Stimulated activated CD4-positive, alpha-beta T cell treated with anti-CD3 and anti-CD28 coated beads, Interleukin-2, amount 100 ng/mL, for 4 hours (primary cell): ENCODE data around the gene SH3RF2.
"Not testable (repeated sequence)": the region's sequence is repeated elsewhere in the genome, so short reads cannot be mapped to it uniquely, and the experiment has no call there.

Source experiments
- DNase-seq: peaks from one replicate; pipeline ENCODE4 v3.0.0-alpha.2; 2020; ENCODE audit warnings: low read depth

The SH3RF2 gene

DNA sequence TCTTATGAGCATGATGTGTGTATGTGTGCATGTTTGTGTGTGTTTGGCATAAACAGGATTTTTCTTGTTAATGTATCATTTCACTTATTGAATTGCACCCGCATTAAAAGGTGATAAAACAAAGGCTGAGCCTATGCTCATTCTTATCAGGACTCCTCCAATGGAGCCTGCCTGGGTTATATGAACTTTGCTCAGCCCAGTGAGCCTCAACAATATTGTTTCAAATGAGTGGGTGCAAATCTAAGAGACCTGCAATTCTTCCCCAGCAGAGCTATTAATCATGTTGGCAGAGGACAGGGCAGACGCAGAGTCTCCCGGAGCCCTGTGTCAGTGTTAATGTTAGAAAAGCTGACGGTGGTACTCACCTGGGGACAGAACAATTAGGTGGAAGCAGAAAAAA is 71.6 kb downstream of the SH3RF2 start:
- no peak for DNase-seq

DNA sequence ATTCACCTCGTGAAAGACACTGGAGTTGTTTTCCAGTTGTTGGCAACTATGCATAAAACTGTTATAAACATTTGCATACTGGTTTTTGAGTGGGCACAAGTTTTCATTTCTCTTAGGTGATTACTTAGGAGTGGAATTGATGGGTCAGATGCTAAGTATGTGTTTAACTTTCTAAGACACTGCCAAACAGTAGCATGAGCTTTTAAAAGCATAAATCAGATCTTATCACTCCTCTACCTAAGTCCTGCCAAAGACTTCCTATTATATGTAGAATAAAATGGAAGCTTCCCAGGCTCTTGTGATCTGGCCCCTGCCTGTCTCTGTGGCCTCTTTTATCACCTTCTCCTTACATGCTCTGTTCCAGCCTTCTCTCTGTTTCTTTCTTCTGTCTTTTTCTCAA is 72.6 kb downstream of the SH3RF2 start:
- DNase-seq, result no peak

DNA sequence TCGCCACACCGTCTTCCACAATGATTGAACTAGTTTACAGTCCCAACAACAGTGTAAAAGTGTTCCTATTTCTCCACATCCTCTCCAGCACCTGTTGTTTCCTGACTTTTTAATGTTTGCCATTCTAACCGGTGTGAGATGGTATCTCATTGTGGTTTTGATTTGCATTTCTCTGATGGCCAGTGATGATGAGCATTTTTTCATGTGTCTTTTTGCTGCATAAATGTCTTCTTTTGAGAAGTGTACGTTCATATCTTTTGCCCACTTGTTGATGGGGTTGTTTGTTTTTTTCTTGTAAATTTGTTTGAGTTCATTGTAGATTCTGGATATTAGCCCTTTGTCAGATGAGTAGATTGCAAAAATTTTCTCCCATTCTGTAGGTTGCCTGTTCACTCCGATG is 74.1 kb downstream of the SH3RF2 start:
- DNase-seq, result not testable (repeated sequence)

DNA sequence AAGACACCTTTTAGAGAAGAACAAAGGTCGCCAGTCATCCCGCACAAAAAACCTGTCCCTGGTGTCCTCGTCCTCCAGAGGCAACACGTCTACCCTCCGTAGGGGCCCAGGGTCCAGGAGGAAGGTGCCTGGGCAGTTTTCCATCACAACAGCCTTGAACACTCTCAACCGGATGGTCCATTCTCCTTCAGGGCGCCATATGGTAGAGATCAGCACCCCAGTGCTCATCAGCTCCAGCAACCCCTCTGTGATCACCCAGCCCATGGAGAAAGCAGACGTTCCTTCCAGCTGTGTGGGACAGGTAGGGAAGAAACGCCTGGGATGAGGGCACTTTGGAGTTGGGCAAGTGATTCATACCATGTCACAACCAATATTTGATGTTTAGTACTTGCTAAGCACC is 77.4 kb downstream of the SH3RF2 start:
- DNase-seq, result no peak

DNA sequence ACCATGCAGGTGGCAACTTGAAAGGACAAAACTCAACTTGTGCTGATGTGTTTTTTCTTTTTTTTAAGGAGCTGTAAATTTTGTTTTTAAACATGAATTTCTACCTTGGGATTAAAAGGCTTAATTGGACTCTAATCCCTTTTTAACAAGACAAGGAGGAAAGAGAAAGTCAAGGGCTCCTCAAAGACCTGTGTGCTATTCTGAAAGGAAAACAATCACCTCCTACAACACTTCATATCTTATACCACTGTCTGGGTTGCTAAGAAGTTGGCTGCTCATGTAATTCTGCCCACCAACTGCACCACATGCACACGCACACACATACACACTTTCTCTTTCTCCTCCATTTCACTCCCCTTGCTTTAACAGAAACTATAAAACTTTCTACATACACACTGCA is 78.6 kb downstream of the SH3RF2 start:
- no peak for DNase-seq

DNA sequence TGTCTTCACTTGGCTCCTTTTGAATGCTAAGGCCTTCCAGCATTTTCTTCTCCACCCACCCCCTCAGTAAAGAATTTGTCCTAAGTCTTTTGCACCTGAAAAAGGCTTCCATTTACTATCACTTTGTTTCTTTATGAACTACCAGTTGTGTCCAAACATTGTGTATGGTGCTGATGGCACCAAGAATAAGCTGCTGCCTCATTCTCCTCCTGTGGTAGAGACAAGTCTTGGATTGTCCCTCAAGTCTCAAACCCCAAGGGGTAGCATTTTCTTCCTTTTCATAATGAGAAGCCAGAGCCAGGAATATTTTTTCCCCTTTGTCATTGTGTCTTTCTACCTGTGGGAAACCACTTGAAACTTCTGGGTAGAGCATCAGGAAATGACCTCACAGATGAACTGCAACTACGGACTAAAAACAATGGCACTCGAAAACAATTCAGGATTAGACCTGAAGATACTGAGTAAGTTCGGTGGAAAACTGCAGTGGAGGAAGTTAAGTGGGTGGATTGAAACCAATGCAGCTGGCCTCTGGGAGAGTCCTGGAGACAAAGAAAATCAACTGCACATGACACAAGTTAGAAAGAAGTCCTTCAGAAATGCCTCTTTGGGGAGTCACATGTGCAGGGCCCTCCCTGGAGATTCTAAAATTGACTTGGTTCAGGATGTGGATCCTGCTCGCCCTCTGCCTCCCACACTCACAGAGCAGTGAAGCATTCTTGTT is 80.5 kb downstream of the SH3RF2 start:
- no peak for DNase-seq

DNA sequence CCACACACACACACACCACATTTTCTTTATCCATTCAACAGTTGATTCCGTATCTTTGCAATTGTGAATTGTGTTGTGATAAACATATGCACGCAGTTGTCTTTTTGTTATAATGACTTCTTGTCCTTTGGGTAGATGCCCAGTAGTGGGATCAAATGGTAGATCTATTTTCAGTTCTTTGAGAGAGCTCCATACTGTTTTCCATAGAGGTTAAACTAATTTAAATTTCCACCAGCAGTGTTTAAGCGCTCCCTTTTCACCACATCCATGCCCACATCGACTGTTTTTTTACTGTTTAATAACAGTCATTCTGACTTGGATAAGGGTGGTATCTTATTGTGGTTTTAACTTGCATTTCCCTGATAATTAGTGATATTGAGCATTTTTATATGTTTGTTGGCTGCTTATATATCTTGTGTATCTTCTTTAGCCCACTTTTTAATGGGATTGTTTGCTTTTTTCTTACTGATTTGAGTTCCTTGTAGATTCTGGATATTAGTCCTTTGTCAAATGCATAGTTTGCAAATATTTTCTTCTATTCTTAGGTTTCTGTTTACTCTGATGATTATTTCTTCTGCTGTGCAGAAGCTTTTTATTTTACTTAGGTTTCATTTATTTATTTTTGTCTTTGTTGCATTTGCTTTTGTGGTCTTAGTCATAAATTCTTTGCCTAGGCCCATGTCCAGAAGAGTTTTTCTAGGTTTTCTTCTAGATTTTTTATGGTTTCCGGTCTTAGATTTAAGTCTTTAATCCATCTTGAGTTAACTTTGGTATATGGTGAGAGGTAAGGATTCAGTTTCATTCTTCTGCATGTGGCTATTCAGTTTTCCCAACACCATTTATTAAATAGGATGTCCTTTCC is 82.4 kb downstream of the SH3RF2 start:
- no peak for DNase-seq

DNA sequence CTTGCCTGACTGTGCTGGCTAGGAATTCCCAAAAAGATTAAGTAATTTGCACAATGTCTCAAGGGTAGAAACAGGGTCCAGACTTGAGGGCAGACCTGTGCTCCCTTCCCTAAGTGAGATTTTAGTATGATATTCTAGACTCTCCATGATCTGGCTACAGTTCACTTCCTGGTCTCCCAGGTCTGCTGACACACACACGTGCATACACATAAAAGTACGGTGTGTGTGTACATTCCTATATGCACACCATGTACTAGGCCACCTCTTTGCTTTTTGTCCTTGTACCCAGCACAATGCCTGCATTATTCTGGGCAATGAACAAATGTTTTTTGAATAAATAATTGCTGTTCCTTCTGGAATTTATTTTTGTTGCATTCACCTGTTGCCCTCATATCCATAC is 83.7 kb downstream of the SH3RF2 start:
- no peak for DNase-seq

DNA sequence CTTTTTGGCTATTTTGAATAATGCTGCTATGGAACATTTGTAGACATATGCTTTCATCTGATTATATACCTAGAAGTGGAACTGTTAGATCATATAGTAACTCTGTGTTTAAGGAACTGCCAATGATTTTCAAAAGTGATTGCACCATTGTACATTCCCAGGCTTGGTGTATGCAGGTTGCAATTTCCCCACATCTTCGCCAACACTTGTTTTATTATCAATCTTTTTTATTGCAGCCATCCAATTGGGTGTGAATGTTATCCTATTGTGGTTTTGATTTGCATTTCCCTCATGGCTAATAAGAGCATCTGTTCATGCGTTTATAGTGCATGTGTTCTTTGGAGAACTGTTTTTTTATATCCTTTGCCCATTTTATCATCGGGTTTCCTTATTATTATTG is 87.7 kb downstream of the SH3RF2 start:
- DNase-seq, result no peak

DNA sequence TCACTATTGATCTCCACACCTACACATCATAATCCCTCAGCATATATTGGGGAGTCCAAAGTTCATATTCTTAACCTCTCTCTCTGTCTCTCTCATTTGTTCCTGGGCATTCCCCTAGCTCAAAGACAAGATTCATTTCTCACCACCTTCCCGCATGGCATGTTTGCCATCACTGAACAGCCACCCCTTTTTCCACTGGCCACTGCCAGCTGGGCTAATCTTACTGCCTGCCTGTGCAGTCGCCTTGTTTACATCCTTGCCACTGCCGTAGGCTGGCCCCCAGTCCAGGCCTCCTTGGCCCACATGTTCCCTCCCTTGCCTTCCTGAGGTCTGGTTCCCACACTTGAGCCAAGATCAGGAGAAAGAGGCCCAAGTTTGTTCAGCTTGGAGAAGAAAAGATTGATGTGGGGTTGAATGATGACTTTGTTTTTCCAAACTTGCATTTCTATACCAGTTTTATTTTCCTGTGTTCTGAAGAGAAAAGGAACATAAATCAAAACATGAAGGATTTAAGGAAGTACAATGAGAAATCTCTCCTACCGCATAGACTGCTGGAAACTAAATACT is 88.8 kb downstream of the SH3RF2 start:
- no peak for DNase-seq

DNA sequence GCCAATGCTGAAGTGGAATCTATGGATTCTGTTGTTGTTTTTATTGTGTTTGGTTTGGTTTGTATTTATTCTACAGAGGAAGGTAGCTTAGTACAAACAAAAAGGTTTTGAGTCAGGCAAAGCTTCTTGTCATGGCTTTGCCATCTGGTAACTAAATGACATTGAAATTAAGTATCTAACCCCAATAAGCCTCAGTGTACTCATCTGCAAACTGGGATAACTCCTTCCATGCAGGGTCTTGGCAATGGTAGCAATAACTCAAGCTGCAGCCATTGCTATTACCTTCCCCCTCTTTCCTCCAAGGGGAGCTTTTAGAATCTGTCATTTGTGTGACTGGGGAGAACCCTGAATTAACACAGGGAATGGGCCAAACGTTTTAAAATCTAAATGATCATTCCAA is 89.3 kb downstream of the SH3RF2 start:
- no peak for DNase-seq

DNA sequence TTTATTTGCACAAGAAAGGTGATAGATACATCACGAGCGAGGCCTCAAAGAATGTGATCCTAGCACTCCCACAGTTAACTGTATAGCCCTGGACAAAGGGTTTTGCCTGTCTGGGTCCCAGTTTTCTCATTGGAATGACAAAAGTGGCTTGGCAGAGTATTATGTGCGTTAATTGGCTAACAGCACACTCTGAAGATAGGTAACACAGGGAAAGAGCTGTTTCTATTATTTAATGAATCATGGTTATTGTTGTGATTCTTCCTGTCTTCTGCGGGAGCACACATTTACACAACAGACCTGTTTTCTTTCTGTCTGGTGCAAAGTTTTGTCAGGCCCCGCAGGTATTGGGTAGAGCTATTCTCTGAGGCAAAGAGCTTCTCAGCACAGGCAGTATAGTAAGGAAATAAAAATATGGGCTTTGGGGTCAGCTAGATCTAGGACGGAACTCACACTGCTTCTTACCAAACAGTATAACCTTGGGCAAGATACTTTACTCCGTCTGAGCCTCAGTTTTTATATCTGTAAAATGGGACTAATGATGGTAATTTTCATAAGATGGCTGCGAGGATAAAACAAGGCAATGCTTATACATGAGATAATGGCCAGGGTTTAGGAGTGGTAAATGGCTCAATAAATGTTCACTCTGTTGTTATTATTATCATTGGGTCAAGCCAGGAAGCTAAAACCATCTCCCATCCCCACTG is 90.1 kb downstream of the SH3RF2 start:
- no peak for DNase-seq

DNA sequence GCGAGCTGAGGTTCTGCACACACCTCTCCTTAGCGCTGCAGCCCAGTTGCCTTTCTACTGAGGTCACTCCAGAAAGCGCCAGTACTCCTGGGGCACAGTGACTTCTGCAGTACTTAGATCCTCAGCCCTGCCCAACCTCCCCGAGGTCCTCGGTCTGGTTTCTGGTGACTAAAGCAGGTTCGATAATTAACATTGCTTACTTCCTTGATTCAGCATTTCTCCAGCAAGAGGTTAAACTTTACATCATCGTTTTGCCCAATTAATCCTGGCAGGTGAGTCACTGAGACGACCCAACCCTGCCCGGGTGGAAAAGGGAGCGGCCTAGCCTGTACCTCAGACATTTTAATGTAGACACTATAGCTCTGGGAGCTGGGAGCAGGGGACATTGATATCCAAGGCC is 91.4 kb downstream of the SH3RF2 start:
- no peak for DNase-seq

DNA sequence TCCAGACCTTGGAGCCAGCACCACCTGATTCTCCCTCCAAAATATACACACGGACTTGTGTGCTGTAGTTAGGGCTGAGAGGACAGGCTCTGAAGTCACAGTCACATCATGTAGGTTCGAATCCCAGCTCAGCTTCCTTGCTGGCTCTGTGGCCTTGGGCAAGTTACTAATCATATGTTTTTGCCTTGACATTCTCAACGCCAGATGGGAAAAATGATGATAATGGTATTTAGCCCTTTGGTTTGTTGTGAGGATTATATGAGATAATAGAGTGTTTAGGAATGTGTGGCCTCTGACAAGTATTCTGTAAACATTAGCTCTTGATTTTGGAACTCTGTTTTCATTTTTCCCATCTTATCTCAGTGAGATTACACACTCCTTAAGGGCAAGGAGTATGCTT is 96.5 kb downstream of the SH3RF2 start:
- no peak for DNase-seq

DNA sequence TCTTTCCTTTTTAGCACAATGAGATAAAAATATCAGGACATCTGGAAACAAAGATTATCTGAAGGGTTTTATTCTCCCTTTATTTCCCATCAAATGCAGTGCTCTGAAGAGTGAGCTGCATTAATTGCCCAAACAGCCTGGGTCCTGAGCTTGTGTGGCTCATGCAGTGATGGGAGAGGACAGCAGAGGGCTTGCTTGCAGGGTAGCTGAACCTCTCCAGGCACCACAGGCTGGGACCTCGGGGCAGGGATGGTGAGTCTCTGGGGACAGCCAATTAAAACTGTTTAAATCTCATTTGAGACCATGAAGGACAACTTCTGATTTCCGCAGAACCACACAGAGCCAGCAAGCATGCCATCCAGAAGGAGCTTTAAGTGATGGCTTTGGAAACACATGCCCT is 97.7 kb downstream of the SH3RF2 start:
- no peak for DNase-seq

DNA sequence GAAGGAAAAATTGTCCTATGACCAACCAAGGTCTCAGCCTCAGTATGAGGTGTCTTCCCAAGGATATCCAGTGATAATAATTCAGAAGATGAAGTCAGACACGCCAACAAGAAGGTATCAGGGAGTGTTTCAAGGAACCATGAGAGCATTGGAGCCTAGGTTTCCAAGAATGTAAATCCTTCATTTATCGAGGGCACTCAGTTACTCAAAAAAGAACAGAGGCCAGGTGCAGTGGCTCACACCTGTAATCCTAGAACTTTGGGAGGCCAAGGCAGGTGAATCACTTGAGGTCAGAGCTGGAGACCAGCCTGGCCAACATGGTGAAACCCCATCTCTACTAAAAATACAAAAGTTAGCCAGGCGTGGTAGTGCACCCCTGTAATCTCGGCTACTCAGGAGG is 98.2 kb downstream of the SH3RF2 start:
- DNase-seq, result no peak

DNA sequence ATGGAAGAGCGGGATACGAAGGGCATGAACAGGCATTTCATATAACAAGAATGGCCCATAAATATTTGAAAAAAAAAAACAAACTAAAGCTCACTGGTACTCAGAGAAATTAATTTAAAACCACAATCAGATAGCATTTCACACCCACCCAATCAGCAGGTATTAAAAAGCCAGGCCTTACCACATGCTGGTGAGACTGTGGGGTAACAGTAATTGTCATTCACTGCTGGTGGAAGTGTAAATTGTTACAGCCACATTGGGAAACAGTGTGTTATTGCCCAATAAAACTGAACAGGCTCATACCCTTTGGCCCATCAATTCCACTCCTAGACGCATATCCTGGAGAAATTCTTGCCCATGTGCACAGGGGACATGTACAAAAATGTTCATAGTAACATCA is 103.0 kb downstream of the SH3RF2 start:
- no peak for DNase-seq

DNA sequence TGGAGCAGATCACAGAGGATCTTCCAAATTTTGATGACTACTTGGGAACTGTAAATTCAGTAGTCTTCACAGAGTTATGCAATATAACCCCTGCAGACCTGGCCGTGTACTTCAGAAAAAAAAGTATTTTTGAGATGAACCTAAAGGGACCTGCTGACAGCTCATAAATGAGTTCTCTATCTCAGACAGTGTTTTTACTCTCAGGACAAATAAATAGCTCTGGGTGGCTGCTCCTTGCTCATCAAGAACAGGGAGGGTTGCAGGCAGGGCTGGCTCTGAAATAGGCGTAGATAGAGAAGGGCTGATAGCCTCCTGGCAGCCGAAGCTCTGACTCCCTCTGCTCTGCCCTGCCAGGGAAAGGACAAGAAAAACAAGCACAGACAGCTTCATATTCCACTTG is 104.1 kb downstream of the SH3RF2 start:
- no peak for DNase-seq

DNA sequence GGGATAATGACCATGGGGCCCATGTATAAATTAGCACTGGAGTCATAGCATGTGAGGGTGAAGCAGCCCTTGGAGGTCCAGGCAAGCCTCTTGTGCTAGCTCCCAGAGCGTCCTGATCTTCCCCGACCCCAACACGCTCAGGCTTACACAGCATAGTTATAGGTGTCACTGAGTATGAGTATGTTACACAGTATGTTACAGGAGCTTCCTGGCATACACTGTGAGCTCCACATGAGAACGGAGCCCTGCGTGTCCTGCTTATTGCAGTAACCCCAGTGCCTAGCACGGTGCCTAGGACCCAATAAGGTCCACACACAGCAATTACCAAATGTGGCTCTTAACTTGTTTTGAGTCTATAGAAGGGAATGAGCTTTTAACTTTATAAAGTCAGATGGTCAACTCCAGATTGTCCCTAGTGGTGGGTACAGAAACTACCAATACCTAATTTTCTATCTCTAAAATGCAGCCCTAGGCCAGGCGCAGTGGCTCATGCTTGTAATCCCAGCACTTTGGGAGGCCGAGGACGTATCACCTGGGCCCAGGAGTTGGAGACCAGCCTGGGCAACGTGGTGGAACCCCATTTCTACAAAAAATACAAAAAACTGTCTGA is 104.9 kb downstream of the SH3RF2 start:
- no peak for DNase-seq

DNA sequence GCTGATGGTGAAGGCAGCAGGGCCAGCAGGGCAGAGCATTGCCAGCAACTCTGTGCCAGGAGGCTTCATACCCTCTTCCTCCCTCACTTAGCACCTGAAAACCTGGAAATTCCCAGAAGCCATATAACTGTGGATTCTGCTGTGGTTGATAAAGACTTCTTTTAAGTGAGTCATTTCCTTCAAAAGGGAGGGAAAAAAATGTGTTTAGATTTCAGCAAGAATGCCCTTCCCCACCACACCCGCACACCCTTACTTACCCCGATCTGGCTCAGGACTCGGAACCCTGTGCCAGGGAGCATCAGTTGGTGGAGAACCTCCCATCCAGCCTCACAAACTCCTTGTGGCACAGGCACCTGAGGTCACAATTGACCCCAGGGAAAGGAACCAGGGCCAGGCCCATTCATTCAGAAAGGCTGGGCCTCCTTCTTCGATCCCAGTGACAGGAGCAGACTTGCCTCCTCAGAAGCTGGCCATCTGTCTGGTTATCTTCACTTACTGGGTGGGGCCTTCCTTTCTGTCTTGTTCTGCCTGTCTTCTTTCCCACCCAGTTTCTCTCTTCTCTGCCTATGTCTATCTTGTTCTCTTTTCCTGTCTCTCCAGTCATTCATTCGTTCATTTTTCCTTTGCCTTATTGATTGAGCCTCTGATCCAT is 106.4 kb downstream of the SH3RF2 start:
- DNase-seq, result no peak

DNA sequence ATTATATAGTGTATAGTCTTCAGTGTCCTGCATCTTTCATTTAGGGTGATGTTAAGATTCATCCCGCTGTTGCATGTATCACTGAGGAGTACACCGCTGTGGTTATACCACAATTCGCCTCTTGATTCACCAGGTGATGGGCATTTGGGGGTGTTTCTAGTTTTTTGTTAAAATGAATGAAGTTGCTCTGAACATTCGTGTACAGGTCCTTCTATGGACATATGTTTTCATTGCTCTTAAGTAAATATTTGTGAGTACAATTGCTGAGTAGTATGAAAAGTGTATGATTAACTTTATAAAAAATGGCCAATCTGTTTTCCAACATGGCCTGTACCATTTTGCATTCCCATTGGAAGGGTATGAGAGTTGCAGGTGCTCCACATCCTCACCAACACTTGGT is 107.3 kb downstream of the SH3RF2 start:
- DNase-seq, result no peak

DNA sequence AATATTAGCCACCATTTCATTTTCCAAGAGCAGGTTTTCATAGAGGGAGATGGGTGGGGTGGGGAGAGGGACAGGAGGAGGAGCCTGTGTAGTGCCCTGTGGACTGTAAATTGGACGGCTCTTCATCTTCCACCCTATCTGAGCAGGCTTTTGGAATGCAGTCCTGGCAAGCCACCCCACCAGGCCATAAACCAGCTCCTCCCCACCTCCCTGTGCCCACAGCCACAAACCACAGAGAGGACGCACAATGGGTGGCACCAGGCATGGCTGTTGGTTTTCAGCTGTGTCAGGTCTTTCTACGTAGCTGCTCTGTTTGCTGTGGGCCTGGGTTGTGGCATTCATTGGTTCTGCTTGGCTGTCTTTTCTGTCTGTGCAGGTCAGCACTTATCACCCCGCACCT is 111.0 kb downstream of the SH3RF2 start:
- no peak for DNase-seq
